Measurements from ENCODE around the gene GMPPA. TPM values are rescaled to one million over a fixed set of nuclear protein-coding genes. Genes with fewer than 3 reads are reported as not detected.

The GMPPA gene
- polyA plus RNA-seq, 2 of the 4 experiments (the other 2 are of a cell fraction) = 36.2 to 46.2 TPM

GRCh38 chr2:219477179-219477578 lies 21.5 kb upstream of the GMPPA start:
- 83% methylated on average over 13 of the region's 13 CpGs for WGBS (ENCODE audit: missing lambda C conversion rate)
- DNase-seq (ENCODE audit: low read depth in 1 of 2, low spot score in 1 of 2) (no peak), ATAC-seq (no peak), FAIRE-seq (no peak)
- H3K4me1 ChIP-seq = peaks cover 5% of the 10 kb centered on the region; the same call in 2 of the 3 replicates
- CTCF ChIA-PET = interaction anchor here (1.0 to 89.4 kb wide), 5 partner anchors 7 to 79 kb away, joined by 3 to 3291 read pairs (median 14); partner anchors contain the start of genes ASIC4, CHPF, GMPPA and SPEG
- POLR2A ChIA-PET = no interaction called here
- TF ChIP-seq NPAS2 (CRISPR knock-in tag; IDR thresholded peaks at IDR 0.05; ENCODE audit: borderline replicate concordance) (no peak), EHF (CRISPR knock-in tag; IDR thresholded peaks at IDR 0.05) (no peak), CHD4 (IDR thresholded peaks at IDR 0.05; ENCODE audit: borderline replicate concordance) (no peak)
- TF ChIP-seq, protein P1, sequence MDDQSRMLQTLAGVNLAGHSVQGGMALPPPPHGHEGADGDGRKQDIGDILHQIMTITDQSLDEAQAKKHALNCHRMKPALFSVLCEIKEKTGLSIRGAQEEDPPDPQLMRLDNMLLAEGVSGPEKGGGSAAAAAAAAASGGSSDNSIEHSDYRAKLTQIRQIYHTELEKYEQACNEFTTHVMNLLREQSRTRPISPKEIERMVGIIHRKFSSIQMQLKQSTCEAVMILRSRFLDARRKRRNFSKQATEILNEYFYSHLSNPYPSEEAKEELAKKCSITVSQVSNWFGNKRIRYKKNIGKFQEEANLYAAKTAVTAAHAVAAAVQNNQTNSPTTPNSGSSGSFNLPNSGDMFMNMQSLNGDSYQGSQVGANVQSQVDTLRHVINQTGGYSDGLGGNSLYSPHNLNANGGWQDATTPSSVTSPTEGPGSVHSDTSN (IDR thresholded peaks at IDR 0.05) = no peak
- H3K27ac ChIP-seq = no peak overlapping the region
- H3K4me2 ChIP-seq = no peak overlapping the region; the same call in 2 of the 3 replicates
- H3K9me3 ChIP-seq = no peaks in the 10 kb centered on the region
- H3K4me3 ChIP-seq = no peak overlapping the region

DNA sequence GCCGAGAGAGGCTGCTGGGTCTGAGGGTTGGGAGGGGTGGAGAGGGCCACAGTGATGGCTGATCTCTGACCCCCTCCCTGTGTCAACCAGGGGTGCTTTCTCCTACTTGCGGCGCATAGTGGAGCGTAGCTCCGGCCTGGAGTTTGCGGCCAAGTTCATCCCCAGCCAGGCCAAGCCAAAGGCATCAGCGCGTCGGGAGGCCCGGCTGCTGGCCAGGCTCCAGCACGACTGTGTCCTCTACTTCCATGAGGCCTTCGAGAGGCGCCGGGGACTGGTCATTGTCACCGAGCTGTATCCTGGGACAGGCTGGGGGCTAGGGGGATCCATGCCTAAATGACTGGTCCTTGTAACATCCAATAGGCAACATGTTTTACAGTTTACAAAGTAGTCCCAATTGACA lies 20.9 kb upstream of the GMPPA start:
- H3K9me3 ChIP-seq = no peaks in the 10 kb centered on the region
- no peak overlapping the region for H3K4me2 ChIP-seq
- WGBS (ENCODE audit: missing lambda C conversion rate) = 94% methylated on average over 14 of the region's 15 CpGs
- CTCF ChIA-PET = interaction anchor here (1.0 to 89.4 kb wide), 4 partner anchors 8 to 79 kb away, joined by 3 to 3291 read pairs (median 1652); partner anchors contain the start of genes ASIC4, CHPF, GMPPA and SPEG
- DNase-seq (ENCODE audit: low read depth in 1 of 2, low spot score in 1 of 2) (no peak), FAIRE-seq (no peak), ATAC-seq (no peak)
- H3K4me3 ChIP-seq = no peak overlapping the region
- H3K4me1 ChIP-seq = peaks cover 5% of the 10 kb centered on the region; the same call in 2 of the 3 replicates
- POLR2A ChIA-PET = no interaction called here
- no peak overlapping the region for H3K27ac ChIP-seq
- TF ChIP-seq, protein P2, sequence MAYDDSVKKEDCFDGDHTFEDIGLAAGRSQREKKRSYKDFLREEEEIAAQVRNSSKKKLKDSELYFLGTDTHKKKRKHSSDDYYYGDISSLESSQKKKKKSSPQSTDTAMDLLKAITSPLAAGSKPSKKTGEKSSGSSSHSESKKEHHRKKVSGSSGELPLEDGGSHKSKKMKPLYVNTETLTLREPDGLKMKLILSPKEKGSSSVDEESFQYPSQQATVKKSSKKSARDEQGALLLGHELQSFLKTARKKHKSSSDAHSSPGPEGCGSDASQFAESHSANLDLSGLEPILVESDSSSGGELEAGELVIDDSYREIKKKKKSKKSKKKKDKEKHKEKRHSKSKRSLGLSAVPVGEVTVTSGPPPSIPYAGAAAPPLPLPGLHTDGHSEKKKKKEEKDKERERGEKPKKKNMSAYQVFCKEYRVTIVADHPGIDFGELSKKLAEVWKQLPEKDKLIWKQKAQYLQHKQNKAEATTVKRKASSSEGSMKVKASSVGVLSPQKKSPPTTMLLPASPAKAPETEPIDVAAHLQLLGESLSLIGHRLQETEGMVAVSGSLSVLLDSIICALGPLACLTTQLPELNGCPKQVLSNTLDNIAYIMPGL (CRISPR knock-in tag; IDR thresholded peaks at IDR 0.05; ENCODE audit: borderline replicate concordance) = no peak
- TF ChIP-seq USF2 (IDR thresholded peaks at IDR 0.05) = no peak
- TF ChIP-seq HOXB13 (CRISPR knock-in tag; IDR thresholded peaks at IDR 0.05; ENCODE audit: low read depth) = no peak
- TF ChIP-seq E2F6 (IDR thresholded peaks at IDR 0.05; ENCODE audit: borderline replicate concordance, low read depth) = no peak

GRCh38 chr2:219478916-219479315 lies 19.8 kb upstream of the GMPPA start:
- WGBS (ENCODE audit: missing lambda C conversion rate) = 70% methylated on average over 8 of the region's 8 CpGs
- no peak for TF ChIP-seq FOSL2 (IDR thresholded peaks at IDR 0.05)
- TF ChIP-seq FOSL2 (CRISPR knock-in tag; IDR thresholded peaks at IDR 0.05) = no peak
- TF ChIP-seq CEBPB (IDR thresholded peaks at IDR 0.05) = no peak
- TF ChIP-seq HOXA7 (CRISPR knock-in tag; IDR thresholded peaks at IDR 0.05) = no peak
- TF ChIP-seq E2F6 (IDR thresholded peaks at IDR 0.05; ENCODE audit: borderline replicate concordance, low read depth) = no peak
- TF ChIP-seq FOXS1 (CRISPR knock-in tag; IDR thresholded peaks at IDR 0.05) = no peak
- TF ChIP-seq, protein P1 (IDR thresholded peaks at IDR 0.05) = no peak
- no peak for TF ChIP-seq TP53 (CRISPR knock-in tag; IDR thresholded peaks at IDR 0.05)
- no peak for TF ChIP-seq EHMT2 (IDR thresholded peaks at IDR 0.05; ENCODE audit: low read depth)
- no peak for TF ChIP-seq FOSB (CRISPR knock-in tag; IDR thresholded peaks at IDR 0.05)
- TF ChIP-seq RNF2 (IDR thresholded peaks at IDR 0.05; ENCODE audit: borderline replicate concordance, low read depth) = no peak
- no peak for TF ChIP-seq RAD21 (conservative IDR thresholded peaks at IDR 0.05 in 1 of 2, IDR thresholded peaks at IDR 0.05 in 1 of 2)
- CTCF ChIA-PET = interaction anchor here (1.0 to 89.4 kb wide), 3 partner anchors 9 to 76 kb away, joined by 3 to 3291 read pairs (median 3291); partner anchors contain the start of genes ASIC4, CHPF, GMPPA and SPEG
- peaks cover 5% of the 10 kb centered on the region; the same call in 2 of the 3 replicates for H3K4me1 ChIP-seq
- POLR2A ChIA-PET = no interaction called here
- DNase-seq (ENCODE audit: low read depth in 1 of 2, low spot score in 1 of 2) (no peak), ATAC-seq (no peak), FAIRE-seq (no peak)
- H3K27ac ChIP-seq = no peak overlapping the region
- H3K9me3 ChIP-seq = no peaks in the 10 kb centered on the region
- no peak overlapping the region for H3K4me2 ChIP-seq
- H3K4me3 ChIP-seq = no peak overlapping the region

Data from A549 (cell line).